ENCODE data around the gene LIN28A.

The LIN28A gene

GRCh38 chr1:26472901-26473845 is 62.6 kb downstream of the LIN28A start:
- peaks cover 51% of the 10 kb centered on the region for H3K36me3 ChIP-seq (ENCODE audit: insufficient read depth, low read length)
- H3K4me3 ChIP-seq (ENCODE audit: low read length), result peak overlapping the region; percentile 74
- peaks cover 25% of the 10 kb centered on the region for H3K4me1 ChIP-seq (ENCODE audit: control insufficient read depth, insufficient read depth, low read length)

DNA sequence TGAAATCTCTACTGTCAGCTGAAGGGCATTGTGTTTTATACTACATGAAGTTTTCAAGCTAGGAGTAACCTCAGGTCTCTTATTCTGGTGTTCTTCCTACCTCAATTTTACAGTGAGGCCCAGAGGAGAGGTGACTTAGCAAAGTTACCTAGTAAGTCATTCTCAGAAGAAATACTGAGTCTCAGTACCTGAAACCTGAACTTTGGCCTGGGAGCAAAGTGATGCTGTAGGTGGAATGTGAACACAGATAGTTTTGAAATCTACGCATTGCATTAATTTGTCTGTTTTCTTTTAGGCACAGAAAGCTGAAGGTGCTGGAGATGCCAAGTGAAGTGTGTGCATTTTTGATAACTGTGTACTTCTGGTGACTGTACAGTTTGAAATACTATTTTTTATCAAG is 64.2 kb downstream of the LIN28A start:
- peak overlapping the region; percentile 89 for H3K4me2 ChIP-seq (ENCODE audit: low read length)
- H3K4me3 ChIP-seq (ENCODE audit: low read length), result no peak overlapping the region

More at GRCh38 chr1:26472901-26473845, 62.6 kb downstream of the LIN28A start:
- Histone ChIP-seq H3K4me2 (ENCODE audit: low read length) (peak overlapping the region; percentile 89), H3K9me3 (replicated peaks; ENCODE audit: low read length) (no peaks in the 10 kb centered on the region), H3K9ac (ENCODE audit: low read depth, low read length) (peak overlapping the region; percentile 99), H3K27me3 (ENCODE audit: control insufficient read depth, insufficient read depth, low read length) (no peaks in the 10 kb centered on the region)

GRCh38 chr1:26475989-26476388 is 65.4 kb downstream of the LIN28A start:
- Histone ChIP-seq H3K36me3 (ENCODE audit: insufficient read depth, low read length) (peaks cover 40% of the 10 kb centered on the region), H3K4me3 (ENCODE audit: low read length) (no peak overlapping the region), H3K27me3 (ENCODE audit: control insufficient read depth, insufficient read depth, low read length) (no peaks in the 10 kb centered on the region), H3K4me1 (ENCODE audit: control insufficient read depth, insufficient read depth, low read length) (peaks cover 19% of the 10 kb centered on the region), H3K9ac (ENCODE audit: low read depth, low read length) (no peak overlapping the region), H3K4me2 (ENCODE audit: low read length) (no peak overlapping the region), H3K9me3 (replicated peaks; ENCODE audit: low read length) (no peaks in the 10 kb centered on the region)

More for the DNA sequence above, 64.2 kb downstream of the LIN28A start:
- peaks cover 42% of the 10 kb centered on the region for H3K36me3 ChIP-seq (ENCODE audit: insufficient read depth, low read length)
- H3K9me3 ChIP-seq (replicated peaks; ENCODE audit: low read length), result no peaks in the 10 kb centered on the region
- H3K27me3 ChIP-seq (ENCODE audit: control insufficient read depth, insufficient read depth, low read length), result no peaks in the 10 kb centered on the region
- peaks cover 25% of the 10 kb centered on the region for H3K4me1 ChIP-seq (ENCODE audit: control insufficient read depth, insufficient read depth, low read length)
- H3K9ac ChIP-seq (ENCODE audit: low read depth, low read length), result no peak overlapping the region

- Histone ChIP-seq H3K4me3 (ENCODE audit: low read length) (no peak overlapping the region), H3K4me2 (ENCODE audit: low read length) (no peak overlapping the region), H3K27me3 (ENCODE audit: control insufficient read depth, insufficient read depth, low read length) (no peaks in the 10 kb centered on the region), H3K36me3 (ENCODE audit: insufficient read depth, low read length) (peaks cover 40% of the 10 kb centered on the region), H3K9me3 (replicated peaks; ENCODE audit: low read length) (no peaks in the 10 kb centered on the region), H3K4me1 (ENCODE audit: control insufficient read depth, insufficient read depth, low read length) (peaks cover 10% of the 10 kb centered on the region), H3K9ac (ENCODE audit: low read depth, low read length) (no peak overlapping the region)
Measured at GRCh38 chr1:26476958-26477357, 66.3 kb downstream of the LIN28A start.

- no peak overlapping the region for H3K9ac ChIP-seq (ENCODE audit: low read depth, low read length)
- H3K9me3 ChIP-seq (replicated peaks; ENCODE audit: low read length), result no peaks in the 10 kb centered on the region
- peaks cover 40% of the 10 kb centered on the region for H3K36me3 ChIP-seq (ENCODE audit: insufficient read depth, low read length)
- no peaks in the 10 kb centered on the region for H3K27me3 ChIP-seq (ENCODE audit: control insufficient read depth, insufficient read depth, low read length)
- peaks cover 10% of the 10 kb centered on the region for H3K4me1 ChIP-seq (ENCODE audit: control insufficient read depth, insufficient read depth, low read length)
- H3K4me2 ChIP-seq (ENCODE audit: low read length), result no peak overlapping the region
- H3K4me3 ChIP-seq (ENCODE audit: low read length), result no peak overlapping the region
Measured at GRCh38 chr1:26477446-26478152, 67.0 kb downstream of the LIN28A start.

DNA sequence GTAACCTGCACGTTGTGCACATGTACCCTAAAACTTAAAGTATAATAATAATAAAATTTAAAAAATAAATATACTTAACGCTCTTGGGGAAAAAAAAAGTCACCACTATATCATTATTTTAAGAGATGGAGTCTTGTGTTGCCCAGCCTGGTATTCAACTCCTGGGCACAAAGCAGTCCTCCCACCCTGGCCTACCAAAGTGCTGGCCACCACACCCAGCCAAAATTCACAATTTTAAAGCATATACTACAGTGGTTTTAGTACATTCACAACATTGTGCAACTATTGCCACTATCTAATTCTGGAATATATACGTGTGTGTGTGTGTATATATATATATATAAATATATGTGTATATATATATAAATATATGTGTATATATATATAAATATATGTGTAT is 67.5 kb downstream of the LIN28A start:
- H3K4me3 ChIP-seq (ENCODE audit: low read length), result no peak overlapping the region
- peaks cover 39% of the 10 kb centered on the region for H3K36me3 ChIP-seq (ENCODE audit: insufficient read depth, low read length)
- no peaks in the 10 kb centered on the region for H3K27me3 ChIP-seq (ENCODE audit: control insufficient read depth, insufficient read depth, low read length)
- H3K9ac ChIP-seq (ENCODE audit: low read depth, low read length), result no peak overlapping the region
- peaks cover 10% of the 10 kb centered on the region for H3K4me1 ChIP-seq (ENCODE audit: control insufficient read depth, insufficient read depth, low read length)
- H3K9me3 ChIP-seq (replicated peaks; ENCODE audit: low read length), result no peaks in the 10 kb centered on the region
- H3K4me2 ChIP-seq (ENCODE audit: low read length), result no peak overlapping the region

- Histone ChIP-seq H3K36me3 (ENCODE audit: insufficient read depth, low read length) (peaks cover 31% of the 10 kb centered on the region), H3K4me1 (ENCODE audit: control insufficient read depth, insufficient read depth, low read length) (peaks cover 10% of the 10 kb centered on the region), H3K4me3 (ENCODE audit: low read length) (no peak overlapping the region), H3K4me2 (ENCODE audit: low read length) (no peak overlapping the region), H3K9me3 (replicated peaks; ENCODE audit: low read length) (no peaks in the 10 kb centered on the region), H3K27me3 (ENCODE audit: control insufficient read depth, insufficient read depth, low read length) (no peaks in the 10 kb centered on the region), H3K9ac (ENCODE audit: low read depth, low read length) (no peak overlapping the region)
Measured at GRCh38 chr1:26478988-26479387, 68.4 kb downstream of the LIN28A start.
